KBM-7 (cell line): Measurements from ENCODE around the gene TMEM201.
"Not testable (repeated sequence)": the region's sequence is repeated elsewhere in the genome, so short reads cannot be mapped to it uniquely, and the experiment has no call there.

ENCODE experiments used
- DNase-seq: peaks from one replicate; pipeline ENCODE4 v3.0.0-alpha.2; 2015
- in situ Hi-C: fragments of 300-500 bp; cut with MboI; formaldehyde crosslinking; loops from 2 replicates; pipeline ENCODE4 v1.14.3; 2020; ENCODE audit warnings: low sequenced_read_pairs, low pct_unique_long_range_greater_than_20kb, mixed read lengths

The TMEM201 gene

DNA sequence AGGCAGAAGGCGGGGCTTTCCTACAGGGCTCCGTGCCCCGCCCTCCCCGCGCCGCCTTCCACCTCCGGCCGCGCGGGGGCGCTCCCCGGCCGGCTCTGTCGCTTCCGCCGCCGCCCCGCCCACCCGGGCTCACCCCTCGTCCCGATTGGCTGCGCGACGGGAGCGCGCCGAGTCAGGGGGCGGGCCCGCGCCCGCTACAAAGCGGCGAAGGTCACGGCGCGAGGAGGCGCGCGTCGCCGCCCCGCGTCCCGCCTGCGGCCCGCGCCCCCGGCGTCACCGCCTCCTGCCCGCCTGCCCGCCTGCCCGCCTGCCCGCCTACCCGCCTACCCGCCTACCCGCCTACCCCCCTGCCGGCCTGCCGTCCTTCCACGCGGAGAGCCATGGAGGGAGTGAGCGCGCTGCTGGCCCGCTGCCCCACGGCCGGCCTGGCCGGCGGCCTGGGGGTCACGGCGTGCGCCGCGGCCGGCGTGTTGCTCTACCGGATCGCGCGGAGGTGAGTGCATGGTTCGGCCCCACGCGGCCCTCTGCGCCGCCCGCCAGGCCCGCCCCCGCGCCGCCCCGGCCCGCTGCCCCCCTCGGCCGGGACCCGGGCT, at the start of gene TMEM201:
Gene TMEM201 (plus strand): TSS at position 361 of the 593 bp plus-strand sequence. CDS start 20 bp downstream, at position 381.
- in situ Hi-C loops, result no loop called here
- peak; percentile 88 for DNase-seq

DNA sequence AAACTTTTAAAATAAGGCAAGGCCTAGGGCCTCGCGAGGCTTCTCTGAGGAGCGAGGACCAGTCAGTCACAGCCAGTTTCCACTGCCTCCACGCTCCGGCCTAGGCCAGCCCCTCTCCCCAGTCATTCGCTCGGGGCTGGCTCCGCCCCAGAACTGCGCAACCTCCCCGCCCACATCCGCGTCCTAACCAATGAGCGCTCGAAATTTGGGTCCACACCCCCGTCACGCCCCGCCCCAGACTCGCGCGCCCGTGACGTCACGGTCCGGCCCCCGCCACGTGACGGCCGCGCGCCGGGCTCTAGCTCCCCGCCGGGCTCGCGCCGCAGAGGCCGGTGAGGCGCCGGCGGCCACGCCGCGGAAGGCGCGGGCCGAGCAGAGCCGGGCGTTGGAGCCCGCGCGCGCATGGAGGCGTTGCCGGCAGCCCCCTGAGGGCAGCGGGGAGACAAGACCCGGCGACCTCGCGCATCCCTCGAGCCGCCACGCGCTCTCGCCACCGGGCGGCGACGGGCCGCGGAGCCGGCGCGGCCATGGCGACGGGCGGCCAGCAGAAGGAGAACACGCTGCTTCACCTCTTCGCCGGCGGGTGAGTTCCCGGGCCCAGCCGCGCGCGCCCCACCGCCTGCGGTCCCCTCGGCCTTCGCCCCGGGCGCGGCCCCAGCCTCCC, 49.4 kb upstream of the TMEM201 start, which contains the start of gene SLC25A33:
Gene SLC25A33 (plus strand): TSS at position 301 of the 664 bp plus-strand sequence. CDS start 227 bp downstream, at position 528.
- in situ Hi-C loops, result no loop called here
- peak; percentile 97 for DNase-seq

DNA sequence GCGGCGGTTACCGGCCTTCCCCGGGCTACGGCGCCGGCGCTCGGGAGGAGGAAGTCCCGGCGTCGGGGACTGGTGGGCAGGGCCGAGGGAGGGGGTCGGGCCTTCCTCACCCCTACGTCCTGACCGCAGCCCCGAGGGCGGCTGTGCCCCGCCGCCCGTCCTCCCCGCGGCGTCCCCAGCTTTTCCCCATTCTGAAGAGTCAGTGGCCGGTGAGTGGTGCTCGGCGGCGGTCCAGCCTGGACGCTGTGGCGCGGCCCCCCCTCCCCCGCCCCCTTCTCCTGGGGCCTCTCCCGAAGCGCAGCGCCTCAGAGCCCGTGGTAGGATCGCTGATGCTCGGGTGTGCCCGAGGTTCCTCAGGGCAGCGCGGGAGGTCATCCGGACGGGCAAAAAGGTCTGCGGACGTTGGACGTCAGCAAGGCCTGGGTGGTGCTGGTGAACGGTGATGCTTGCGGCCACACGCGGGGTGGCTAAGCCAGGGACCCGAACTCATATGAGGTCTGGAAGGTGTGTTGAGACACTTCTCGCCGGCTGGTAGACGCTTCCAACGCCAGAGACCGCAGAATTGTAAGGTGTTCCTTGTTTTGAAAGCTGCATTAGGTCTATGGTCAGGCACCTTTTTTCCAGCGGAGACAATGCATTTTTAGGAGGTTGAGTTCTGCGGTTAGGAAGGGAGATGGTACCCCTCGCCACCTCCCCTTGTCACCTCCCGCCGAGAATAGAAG, 48.7 kb upstream of the TMEM201 start:
- in situ Hi-C loops, result no loop called here
- DNase-seq, result peak; percentile 69

DNA sequence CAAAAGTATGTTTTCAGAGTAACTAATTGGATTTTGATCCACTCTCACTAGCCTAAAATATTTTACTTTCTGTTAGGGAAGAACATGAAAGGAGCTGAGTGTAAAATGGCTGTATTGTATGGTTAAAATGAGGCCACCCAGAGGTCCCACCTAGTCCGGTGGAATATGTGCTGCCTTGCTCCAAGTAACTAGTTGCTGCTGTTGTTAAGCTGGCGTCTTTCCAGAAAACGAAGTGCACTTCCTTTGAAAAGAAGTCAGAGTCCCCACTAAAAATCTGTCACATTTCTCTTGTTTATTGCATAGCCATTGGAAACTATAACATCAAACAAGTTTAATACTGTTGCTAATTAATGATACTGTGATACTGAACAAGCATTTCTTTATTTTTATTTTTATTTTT, 46.3 kb upstream of the TMEM201 start:
- in situ Hi-C loops, result no loop called here
- peak; percentile 33 for DNase-seq

DNA sequence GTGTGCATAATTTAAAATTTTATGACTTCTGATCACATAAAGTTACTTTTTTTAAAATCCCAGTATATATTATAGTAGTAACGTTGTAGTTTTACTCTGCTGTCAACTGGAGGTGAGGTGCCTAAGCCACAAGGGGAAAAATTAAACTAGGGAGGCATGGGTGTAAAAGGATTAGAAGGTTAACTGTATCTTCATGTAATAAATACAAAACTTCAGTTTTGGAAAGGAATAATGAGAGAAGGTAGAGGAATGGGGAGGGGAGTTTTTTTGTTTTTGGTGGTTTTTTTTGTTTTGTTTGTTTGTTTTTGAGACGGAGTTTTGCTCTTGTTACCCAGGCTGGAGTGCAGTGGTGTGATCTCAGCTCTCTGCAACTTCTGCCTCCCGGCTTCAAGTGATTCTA, 43.8 kb upstream of the TMEM201 start:
- in situ Hi-C loops, result no loop called here
- no peak for DNase-seq

DNA sequence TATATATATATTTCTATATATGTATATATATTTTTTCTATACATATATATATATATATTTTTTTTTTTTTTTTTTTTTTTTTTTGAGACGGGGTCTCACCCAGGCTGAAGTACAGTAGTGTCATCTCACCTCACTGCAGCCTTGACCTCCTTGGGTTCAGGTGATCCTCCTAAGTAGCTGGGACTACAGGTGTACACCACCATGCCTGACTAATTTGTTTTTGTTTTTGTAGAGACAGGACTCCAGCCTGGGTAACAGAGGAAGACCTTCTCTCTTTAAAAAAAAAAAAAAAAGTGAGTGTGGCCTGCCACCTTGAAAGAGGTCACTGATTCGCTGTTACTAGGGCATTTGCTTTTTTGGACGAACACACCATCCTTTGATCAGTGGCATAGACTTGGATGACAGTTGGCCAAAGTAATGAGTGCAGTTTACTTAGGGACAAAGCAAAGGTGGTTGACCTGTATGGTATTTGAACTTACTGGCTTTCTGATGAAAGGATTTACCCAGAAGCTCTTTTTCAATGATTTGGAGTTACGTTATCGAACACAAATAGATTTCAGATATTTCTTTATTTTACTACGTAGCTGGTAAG, 38.7 kb upstream of the TMEM201 start:
- in situ Hi-C loops, result no loop called here
- DNase-seq, result no peak

DNA sequence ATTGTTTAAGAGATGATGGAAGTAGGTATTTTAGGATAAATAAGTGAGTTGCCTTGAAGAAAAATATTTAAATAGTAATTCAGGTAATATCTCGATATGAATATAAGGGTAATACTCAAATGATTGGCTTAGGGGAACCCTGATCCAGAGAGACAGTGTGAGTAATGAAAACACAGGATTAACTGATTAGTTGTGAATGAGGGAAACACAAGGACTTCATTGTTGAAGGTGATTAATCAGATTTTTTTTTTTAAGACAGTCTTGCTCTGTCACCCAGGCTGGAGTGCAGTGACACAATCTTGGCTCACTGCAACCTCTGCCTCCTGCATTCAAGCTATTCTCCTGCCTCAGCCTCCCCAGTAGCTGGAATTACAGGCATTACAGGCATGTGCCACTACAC, 36.7 kb upstream of the TMEM201 start:
- no peak for DNase-seq
- in situ Hi-C loops, result no loop called here

DNA sequence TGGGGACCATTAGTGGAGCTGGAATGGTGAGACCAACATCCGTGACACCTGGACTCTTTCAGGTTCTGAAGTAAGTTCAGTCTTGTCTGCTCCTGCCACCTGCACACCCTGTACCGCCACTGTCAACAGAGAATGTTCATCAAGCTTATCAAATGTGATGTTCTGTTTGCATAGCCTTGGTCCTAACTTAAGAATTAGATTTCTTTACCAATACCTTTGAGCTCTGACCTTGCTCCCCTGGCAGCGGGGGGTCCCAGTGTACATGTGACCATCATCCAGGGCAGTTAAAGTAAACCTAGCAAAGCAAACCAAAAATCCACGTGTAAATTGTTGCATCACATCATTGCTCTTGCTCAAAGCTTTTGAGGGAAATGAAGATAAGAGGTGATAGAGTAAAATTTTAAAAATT, 35.0 kb upstream of the TMEM201 start:
- DNase-seq, result no peak
- in situ Hi-C loops, result no loop called here

DNA sequence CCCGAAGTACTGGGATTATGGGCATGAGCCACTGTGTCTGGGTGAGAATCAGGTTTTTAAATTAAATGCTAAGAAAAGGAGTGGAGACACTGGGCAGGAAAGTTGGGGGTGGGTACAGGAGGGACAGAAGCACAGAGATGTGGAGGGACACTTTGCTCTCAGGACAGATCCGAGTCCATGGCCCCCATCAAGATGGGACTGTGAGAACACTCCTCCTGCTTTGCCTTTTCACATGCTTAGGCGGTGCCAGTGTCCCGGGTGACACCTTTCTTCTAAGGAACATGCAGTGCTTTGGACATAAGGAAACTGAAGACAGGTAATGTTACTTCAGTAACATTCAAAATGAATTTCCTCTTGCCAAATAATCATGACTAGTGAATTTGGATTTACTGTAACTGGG, 32.8 kb upstream of the TMEM201 start:
- in situ Hi-C loops, result no loop called here
- DNase-seq, result no peak

- no peak for DNase-seq
- in situ Hi-C loops, result no loop called here
Measured at GRCh38 chr1:9557624-9558023, 31.1 kb upstream of the TMEM201 start.

DNA sequence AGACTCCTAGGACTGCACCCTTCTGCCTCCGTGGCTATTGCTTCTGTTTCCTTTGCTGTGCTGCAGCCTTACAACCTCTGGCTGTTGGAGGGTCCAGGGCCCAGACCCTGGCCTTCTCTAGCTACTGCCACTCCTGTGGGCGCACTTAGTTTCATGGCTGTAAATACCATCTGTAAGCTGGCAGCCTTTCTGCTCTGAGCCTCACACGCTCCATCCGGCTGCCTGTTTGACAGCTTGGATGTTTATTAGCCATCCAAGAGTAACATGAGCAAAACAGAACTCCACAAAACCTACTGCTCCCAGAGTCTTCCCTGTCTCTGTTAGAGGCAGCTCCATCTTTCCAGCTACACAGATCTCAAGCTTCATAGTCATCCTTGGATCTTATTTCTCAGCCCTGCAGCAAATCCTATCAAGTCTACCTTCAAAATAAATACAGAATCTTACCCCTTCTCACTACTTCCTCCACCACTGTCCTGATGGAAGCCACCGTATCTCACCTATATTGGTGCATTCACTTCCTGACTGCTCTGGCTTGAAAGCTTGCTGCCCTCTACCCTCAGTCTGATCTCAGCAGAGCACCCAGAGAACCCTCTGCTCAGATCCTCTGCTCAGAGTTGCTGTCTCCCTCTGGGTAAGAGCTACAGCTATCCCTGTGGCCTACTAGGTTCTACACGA, 30.3 kb upstream of the TMEM201 start:
- DNase-seq, result no peak
- in situ Hi-C loops, result no loop called here

- DNase-seq, result no peak
- in situ Hi-C loops, result no loop called here
Measured at GRCh38 chr1:9558946-9559545, 29.7 kb upstream of the TMEM201 start.

GRCh38 chr1:9559673-9560072, 29.0 kb upstream of the TMEM201 start:
- no peak for DNase-seq
- in situ Hi-C loops, result no loop called here

- DNase-seq, in situ Hi-C loops: not testable (repeated sequence)
Measured at GRCh38 chr1:9560090-9560489, 28.6 kb upstream of the TMEM201 start.

GRCh38 chr1:9561429-9561828, 27.3 kb upstream of the TMEM201 start:
- in situ Hi-C loops, result no loop called here
- DNase-seq, result peak; percentile 64

GRCh38 chr1:9569267-9569666, 19.4 kb upstream of the TMEM201 start:
- no peak for DNase-seq
- in situ Hi-C loops, result no loop called here

DNA sequence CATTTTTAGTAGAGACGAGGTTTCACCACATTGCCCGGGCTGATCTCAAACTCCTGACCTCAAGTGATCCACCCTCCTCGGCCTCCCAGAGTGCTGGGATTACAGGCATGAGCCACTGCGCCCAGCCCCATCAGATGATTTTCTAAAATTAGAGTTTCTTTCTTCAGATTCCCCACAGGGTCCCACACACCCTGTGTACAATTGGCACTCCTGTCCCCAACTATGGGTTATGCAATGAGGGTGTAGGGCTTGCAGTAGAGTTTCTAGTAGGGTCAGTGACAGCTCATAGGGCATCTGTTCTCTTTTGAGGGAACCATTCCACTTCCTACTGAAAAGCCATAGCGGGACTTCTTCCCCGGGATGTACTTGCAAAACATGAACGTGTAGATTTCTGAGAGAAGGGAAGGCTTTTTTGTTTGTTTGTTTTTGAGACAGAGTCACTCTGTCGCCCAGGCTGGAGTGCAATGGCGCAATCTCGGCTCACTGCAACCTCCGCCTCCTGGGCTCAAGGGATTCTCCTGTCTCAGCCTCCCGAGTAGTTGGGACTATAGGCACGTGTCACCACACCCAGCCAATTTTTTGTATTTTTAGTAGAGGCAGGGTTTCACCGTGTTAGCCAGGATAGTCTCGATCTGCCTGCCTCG, 17.7 kb upstream of the TMEM201 start:
- in situ Hi-C loops, DNase-seq: not testable (repeated sequence)

DNA sequence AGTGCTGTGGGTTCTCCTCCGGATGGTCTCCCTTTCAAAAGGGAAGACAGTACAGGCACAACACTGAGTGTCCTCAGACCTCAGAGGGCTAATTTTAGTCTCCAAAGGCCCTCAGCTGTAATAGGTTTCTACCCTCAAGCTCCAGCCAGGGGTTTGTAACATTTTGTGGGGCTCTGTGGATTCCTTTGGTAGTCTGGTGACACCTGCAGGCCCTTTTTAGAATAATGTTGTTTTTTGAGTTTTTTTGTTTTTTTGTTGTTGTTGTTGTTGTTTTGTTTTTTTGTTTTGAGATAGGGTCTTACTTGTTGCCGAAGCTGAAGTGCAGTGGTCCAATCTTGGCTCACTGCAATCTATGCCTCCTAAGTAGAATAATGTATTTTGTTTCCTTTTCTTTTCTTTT, 15.0 kb upstream of the TMEM201 start:
- in situ Hi-C loops, result no loop called here
- DNase-seq, result peak; percentile 19

DNA sequence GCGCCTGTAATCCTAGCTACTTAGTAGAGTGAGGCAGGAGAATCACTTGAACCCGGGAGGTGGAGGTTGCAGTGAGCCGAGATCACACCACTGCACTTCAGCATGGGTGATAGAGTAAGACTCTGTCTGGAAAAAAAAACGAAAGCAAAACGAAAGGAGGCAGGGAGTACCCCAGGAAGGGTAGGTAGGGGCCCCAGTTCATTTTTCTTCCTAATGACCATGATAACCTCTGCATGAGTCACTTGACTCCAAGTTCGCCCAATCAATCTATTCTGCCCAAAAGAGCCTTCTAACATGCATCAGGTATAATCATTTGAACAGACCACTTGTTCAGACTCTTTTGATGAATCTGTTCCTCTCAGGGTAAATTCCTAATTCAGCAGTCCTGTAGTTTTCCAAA, 13.2 kb upstream of the TMEM201 start:
- in situ Hi-C loops, result no loop called here
- DNase-seq, result no peak
